GM12878 (cell line): ENCODE measurements around the gene ARHGAP15. TPM values are rescaled to one million over a fixed set of nuclear protein-coding genes. Genes with fewer than 3 reads are reported as not detected.

Experiments used
- ATAC-seq: fragments of 200-7000 bp; cut with Tn5 transposase; 3 replicates; pipeline ENCODE4 v1.9.1; 2020; ENCODE audit warnings: mild to moderate bottlenecking, moderate library complexity
- BruUV-seq: library from RNA; stranded (reverse); fragments of 400-500 nt; replicated peaks from 2 replicates; lab custom pipeline; 2021; lab: Mats Ljungman, UMichigan
- CTCF ChIA-PET: fragments of 300-600 bp; sonication (Branson Sonifier 250); formaldehyde crosslinking; extraction: SDS; loops from one replicate; lab custom pipeline; 2021; ENCODE audit warnings: inconsistent platforms; lab: Yijun Ruan, JAX
- POLR2A ChIA-PET: fragments of 350-600 bp; formaldehyde crosslinking; extraction: SDS; loops from one replicate; lab custom pipeline; 2021; ENCODE audit warnings: inconsistent platforms; lab: Charles Lee
- RAD21 ChIA-PET: fragments of 300-600 bp; sonication (Branson Sonifier 250); formaldehyde crosslinking; loops from one replicate; lab custom pipeline; 2023; ENCODE audit warnings: antibody characterized with exemption; ENCODE audit not compliant: unreplicated experiment; lab: Charles Lee
- SMC1A ChIA-PET: fragments of 300-600 bp; sonication (Branson Sonifier 250); formaldehyde crosslinking; loops from one replicate; lab custom pipeline; 2023; ENCODE audit not compliant: unreplicated experiment, uncharacterized antibody; lab: Charles Lee
- DNase-seq: peaks from one replicate; pipeline ENCODE4 v3.0.0-alpha.2; 2011; ENCODE audit warnings: low read depth, low spot score
- FAIRE-seq: peaks from 3 replicates; lab custom pipeline; 2011; peaks lifted over from hg19 to GRCh38; lab: Jason Lieb, UNC
- H2AFZ ChIP-seq: 2 replicates; pipeline ENCODE4 v1.6.0; 2011; ENCODE audit warnings: low read depth, low read length, control low read depth; ENCODE audit not compliant: control insufficient read depth
- H3K27ac ChIP-seq: 2 replicates; pipeline ENCODE4 v1.5.1; 2011; ENCODE audit warnings: control low read depth; ENCODE audit not compliant: control insufficient read depth, insufficient read depth
- H3K27me3 ChIP-seq, 2 experiments: replicated peaks in 1 of 2; 2 replicates each; pipeline versions ENCODE4 v1.6.0 to v1.6.1; 2011; ENCODE audit warnings: low read length in 1 of 2; ENCODE audit not compliant: control insufficient read depth in 2 of 2, insufficient read depth in 2 of 2
- H3K36me3 ChIP-seq, 2 experiments: 2 replicates each; pipeline ENCODE4 v1.5.1; 2011; ENCODE audit warnings: low read length in 1 of 2; ENCODE audit not compliant: control insufficient read depth in 2 of 2, insufficient read depth in 2 of 2
- H3K4me1 ChIP-seq: 2 replicates; pipeline ENCODE4 v1.6.1; 2011; ENCODE audit warnings: mild to moderate bottlenecking, low read length, moderate library complexity, mixed read lengths; ENCODE audit not compliant: control insufficient read depth, insufficient read depth
- H3K4me2 ChIP-seq: 2 replicates; pipeline ENCODE4 v1.6.0; 2011; ENCODE audit warnings: control low read depth; ENCODE audit not compliant: control insufficient read depth, insufficient read depth
- H3K4me3 ChIP-seq: fragments of 200-600 bp; sonication (generic); 2 replicates; pipeline ENCODE4 v1.5.1; 2016
- H3K79me2 ChIP-seq: 2 replicates; pipeline ENCODE4 v1.6.0; 2011; ENCODE audit warnings: low read length; ENCODE audit not compliant: control insufficient read depth, insufficient read depth
- H3K9ac ChIP-seq: 2 replicates; pipeline ENCODE4 v1.8.0; 2011; ENCODE audit warnings: low read length, control low read depth, mixed read lengths; ENCODE audit not compliant: control insufficient read depth, insufficient read depth
- H3K9me3 ChIP-seq: replicated peaks from 3 replicates; pipeline ENCODE4 v1.5.1; 2011; ENCODE audit warnings: mild to moderate bottlenecking, low read length; ENCODE audit not compliant: control insufficient read depth, insufficient read depth
- H4K20me1 ChIP-seq: 2 replicates; pipeline ENCODE4 v1.6.0; 2011; ENCODE audit not compliant: control insufficient read depth, insufficient read depth
- KAT2A ChIP-seq: conservative IDR thresholded peaks from 2 replicates; pipeline ENCODE4 v1.6.1; 2011; ENCODE audit warnings: low read depth, low read length; ENCODE audit not compliant: control insufficient read depth
- SUPT20H ChIP-seq: IDR thresholded peaks from 2 replicates; pipeline ENCODE4 v1.6.1; 2011; ENCODE audit warnings: low read depth, mild to moderate bottlenecking, low read length, moderate library complexity, borderline replicate concordance; ENCODE audit not compliant: control insufficient read depth
- WGBS: methylation state at CpG from one replicate; pipeline ENCODE4 v1.1.6; 2016; ENCODE audit warnings: low lambda C conversion rate; ENCODE audit not compliant: insufficient replicate concordance, insufficient coverage; ENCODE audit errors: missing lambda C conversion rate; 5-methylcytosine and 5-hydroxymethylcytosine counted together
- in situ Hi-C: fragments of 300-500 bp; cut with MboI; formaldehyde crosslinking; loops from 9 replicates; pipeline ENCODE4 v1.14.3; 2018; ENCODE audit warnings: mixed read lengths
- intact Hi-C: fragments of 100-400 bp; cut with micrococcal nuclease; formaldehyde crosslinking; loops from one replicate; pipeline ENCODE4 v1.14.2; 2022; ENCODE audit not compliant: unreplicated experiment
- polyA plus RNA-seq, 11 experiments: library from polyadenylated mRNA; depleted of rRNA in 4 of 11; unstranded in 6 of 11; stranded (reverse) in 5 of 11; fragments of >200 nt; fragmentation: Nextera tagmentation in 4 of 11; fragmentation: Illumina TruSeq in 1 of 11; extraction: Ambion mirVana in 4 of 11; extraction: Trizol in 1 of 11; gene quantifications; 1 replicate in 1 of 11; 2 replicates in 10 of 11; pipeline versions ENCODE4 v1.2.1 to v1.2.3, GENCODE V29; 2011 to 2016; ENCODE audit warnings: inconsistent platforms in 2 of 11, missing spikeins in 2 of 11, low read depth in 1 of 11
- total RNA-seq, 4 experiments: library from RNA; depleted of rRNA in 3 of 4; stranded (reverse); fragments of >200 nt in 3 of 4; fragmentation: Illumina TruSeq in 1 of 4; extraction: Trizol in 1 of 4; gene quantifications; 2 replicates each; pipeline versions ENCODE4 v1.2.1 to v1.2.3, GENCODE V29; 2013 to 2021

The ARHGAP15 gene
- total and polyA plus RNA-seq, 10 of the 15 experiments (the other 5 are each of a cell fraction or from before 2014, with no cell fraction given): 38.0 to 92.6 (median 66.7) TPM

GRCh38 chr2:143415571-143415970 is 286.4 kb downstream of the ARHGAP15 start:
- DNase-seq: no peak
- BruUV-seq: no TSS peak
- in situ Hi-C loops (no loop called here), intact Hi-C loops (no loop called here)
- H3K36me3 ChIP-seq: no peaks in the 10 kb centered on the region
- no peak overlapping the region for H2AFZ ChIP-seq
- H3K9ac ChIP-seq: no peak overlapping the region
- H3K27ac ChIP-seq: no peak overlapping the region
- ChIA-PET POLR2A (no interaction called here), CTCF (no interaction called here), RAD21 (no interaction called here), SMC1A (no interaction called here)
- no peaks in the 10 kb centered on the region; the same call in 2 of the 3 replicates for H3K9me3 ChIP-seq
- H3K79me2 ChIP-seq: no peaks in the 10 kb centered on the region
- FAIRE-seq: no peak
- WGBS: 86% methylated on average over 4 of the region's 4 CpGs
- H3K27me3 ChIP-seq: no peaks in the 10 kb centered on the region
- H3K4me1 ChIP-seq: no peaks in the 10 kb centered on the region
- H3K4me2 ChIP-seq: no peak overlapping the region
- H4K20me1 ChIP-seq: no peaks in the 10 kb centered on the region; the same call in 1 of the 2 replicates
- no peak for ATAC-seq
- TF ChIP-seq KAT2A: no peak
- no peak overlapping the region for H3K4me3 ChIP-seq

DNA sequence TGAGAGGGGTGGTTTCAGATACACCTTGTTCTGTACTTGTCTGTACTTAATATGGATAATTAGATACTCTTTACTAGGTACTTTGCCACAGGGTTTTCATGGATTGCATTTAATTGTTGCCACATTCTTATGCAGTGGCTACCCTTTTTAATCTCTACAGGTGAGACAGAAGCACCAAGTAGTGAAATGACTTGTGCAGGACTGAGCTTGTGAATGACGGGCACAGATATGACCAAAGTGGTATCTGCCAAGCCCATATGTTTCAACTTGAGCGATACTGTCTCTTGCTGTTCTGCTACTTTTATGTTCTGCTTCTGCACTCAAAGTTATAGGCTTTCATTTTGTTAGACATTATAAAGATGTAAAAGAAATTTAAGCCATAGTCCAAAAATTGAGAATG is 288.2 kb downstream of the ARHGAP15 start:
- no peak overlapping the region for H2AFZ ChIP-seq
- no TSS peak for BruUV-seq
- intact Hi-C loops: no loop called here
- ChIA-PET CTCF (no interaction called here), SMC1A (no interaction called here), POLR2A (no interaction called here), RAD21 (no interaction called here)
- H3K36me3 ChIP-seq: no peaks in the 10 kb centered on the region
- in situ Hi-C loops: no loop called here
- ATAC-seq (no peak), FAIRE-seq (no peak), DNase-seq (no peak)
- H3K4me2 ChIP-seq: no peak overlapping the region
- WGBS: 94% methylated on average over 2 of the region's 2 CpGs
- no peak overlapping the region for H3K27ac ChIP-seq
- no peaks in the 10 kb centered on the region for H3K79me2 ChIP-seq
- no peak for TF ChIP-seq SUPT20H
- no peaks in the 10 kb centered on the region for H3K4me1 ChIP-seq
- no peaks in the 10 kb centered on the region for H3K27me3 ChIP-seq
- no peak overlapping the region for H3K4me3 ChIP-seq
- H4K20me1 ChIP-seq: no peaks in the 10 kb centered on the region; the same call in 1 of the 2 replicates
- no peaks in the 10 kb centered on the region; the same call in 2 of the 3 replicates for H3K9me3 ChIP-seq
- H3K9ac ChIP-seq: no peak overlapping the region
